HEK293 (cell line): ENCODE measurements around the gene ZNF438.

Experiments used
- CTCF ChIA-PET: fragments of 350-600 bp; formaldehyde crosslinking; extraction: SDS; loops from one replicate; lab custom pipeline; 2021; ENCODE audit warnings: antibody characterized with exemption; lab: Yijun Ruan, JAX
- POLR2A ChIA-PET: fragments of 300-600 bp; formaldehyde crosslinking; extraction: SDS; loops from one replicate; lab custom pipeline; 2020; ENCODE audit warnings: antibody characterized with exemption, inconsistent platforms; lab: Yijun Ruan, JAX
- H3K27ac ChIP-seq: fragments of 200-500 bp; sonication (Bioruptor generic); 2 replicates; pipeline ENCODE4 v1.5.1; 2014; ENCODE audit warnings: low read depth, low read length, control low read depth, inconsistent platforms; ENCODE audit errors: extremely low read depth
- H3K36me3 ChIP-seq, 2 experiments: fragments of 200-500 bp in 1 of 2; sonication (Bioruptor generic) in 1 of 2; 1 replicate in 1 of 2; 2 replicates in 1 of 2; pipeline ENCODE4 v1.5.1; 2014 to 2017; ENCODE audit warnings: inconsistent platforms in 2 of 2, low read length in 2 of 2; ENCODE audit not compliant: control insufficient read depth in 2 of 2, insufficient read depth in 1 of 2
- H3K4me1 ChIP-seq: fragments of 200-500 bp; sonication (Bioruptor generic); 2 replicates; pipeline ENCODE4 v1.5.1; 2014; ENCODE audit warnings: mild to moderate bottlenecking, low read length, inconsistent platforms; ENCODE audit not compliant: control insufficient read depth, insufficient read depth
- H3K4me3 ChIP-seq: 2 replicates; pipeline ENCODE4 v1.5.1; 2011; ENCODE audit warnings: low read depth, mild to moderate bottlenecking, control low read depth, low read length, moderate library complexity
- H3K9me3 ChIP-seq: fragments of 200-500 bp; sonication (Bioruptor generic); 2 replicates; pipeline ENCODE4 v1.5.1; 2014; ENCODE audit warnings: low read depth, low read length, inconsistent platforms; ENCODE audit not compliant: control insufficient read depth, insufficient read depth
- FEZF1 ChIP-seq: fragments of 450-650 bp; formaldehyde crosslinking; IDR thresholded peaks from 2 replicates; pipeline ENCODE4 v1.5.1; 2016; ENCODE audit warnings: missing biosample characterization, missing genetic modification characterization
- HOXC10 ChIP-seq: sonication (generic); formaldehyde crosslinking; IDR thresholded peaks from 2 replicates; pipeline ENCODE4 v1.8.1; 2023; ENCODE audit warnings: mild to moderate bottlenecking, missing genetic modification reagents
- KLF16 ChIP-seq: fragments of 450-650 bp; formaldehyde crosslinking; IDR thresholded peaks from 2 replicates; pipeline ENCODE4 v1.5.1; 2017; ENCODE audit warnings: missing biosample characterization, missing genetic modification characterization
- MEIS1 ChIP-seq: sonication (generic); formaldehyde crosslinking; IDR thresholded peaks from 2 replicates; pipeline ENCODE4 v1.8.1; 2022; ENCODE audit warnings: missing genetic modification reagents, mild to moderate bottlenecking, borderline replicate concordance
- OSR2 ChIP-seq: fragments of 450-650 bp; formaldehyde crosslinking; IDR thresholded peaks from 2 replicates; pipeline ENCODE4 v1.5.1; 2016; ENCODE audit warnings: missing biosample characterization, missing genetic modification characterization
- OVOL3 ChIP-seq: fragments of 450-650 bp; formaldehyde crosslinking; IDR thresholded peaks from 2 replicates; pipeline ENCODE4 v1.5.1; 2016; ENCODE audit warnings: missing biosample characterization, missing genetic modification characterization
- PRDM1 ChIP-seq: fragments of 450-650 bp; formaldehyde crosslinking; IDR thresholded peaks from 2 replicates; pipeline ENCODE4; 2016; ENCODE audit warnings: missing biosample characterization, missing genetic modification characterization
- PRDM6 ChIP-seq: fragments of 450-650 bp; formaldehyde crosslinking; IDR thresholded peaks from 2 replicates; pipeline ENCODE4 v1.5.1; 2017; ENCODE audit warnings: missing biosample characterization, missing genetic modification characterization
- ZNF146 ChIP-seq: fragments of 450-650 bp; formaldehyde crosslinking; IDR thresholded peaks from 2 replicates; pipeline ENCODE4 v1.5.1; 2016; ENCODE audit warnings: missing biosample characterization, missing genetic modification characterization
- ZNF175 ChIP-seq: fragments of 450-650 bp; formaldehyde crosslinking; IDR thresholded peaks from 2 replicates; pipeline ENCODE4 v1.5.1; 2016; ENCODE audit warnings: missing biosample characterization, missing genetic modification characterization
- ZNF18 ChIP-seq: fragments of 450-650 bp; formaldehyde crosslinking; IDR thresholded peaks from 2 replicates; pipeline ENCODE4 v1.5.1; 2016; ENCODE audit warnings: missing biosample characterization, missing genetic modification characterization
- ZNF211 ChIP-seq: fragments of 450-650 bp; formaldehyde crosslinking; IDR thresholded peaks from 2 replicates; pipeline ENCODE4 v1.5.1; 2016; ENCODE audit warnings: low read depth, missing biosample characterization, missing genetic modification characterization
- ZNF302 ChIP-seq: fragments of 450-650 bp; formaldehyde crosslinking; IDR thresholded peaks from 2 replicates; pipeline ENCODE4 v1.5.1; 2016; ENCODE audit warnings: missing biosample characterization, missing genetic modification characterization, low read depth
- ZNF324 ChIP-seq: fragments of 450-650 bp; formaldehyde crosslinking; IDR thresholded peaks from 2 replicates; pipeline ENCODE4 v1.5.1; 2016; ENCODE audit warnings: missing biosample characterization, missing genetic modification characterization
- ZNF37A ChIP-seq: fragments of 450-650 bp; IDR thresholded peaks from 2 replicates; pipeline ENCODE4 v1.5.1; 2018; ENCODE audit warnings: missing biosample characterization, missing genetic modification characterization
- ZNF398 ChIP-seq: fragments of 450-650 bp; formaldehyde crosslinking; IDR thresholded peaks from 2 replicates; pipeline ENCODE4 v1.5.1; 2017; ENCODE audit warnings: missing biosample characterization, missing genetic modification characterization
- ZNF423 ChIP-seq: fragments of 450-650 bp; formaldehyde crosslinking; IDR thresholded peaks from 2 replicates; pipeline ENCODE4 v1.5.1; 2016; ENCODE audit warnings: missing biosample characterization, missing genetic modification characterization
- ZNF544 ChIP-seq: fragments of 450-650 bp; formaldehyde crosslinking; IDR thresholded peaks from 2 replicates; pipeline ENCODE4 v1.5.0; 2017; ENCODE audit warnings: missing biosample characterization, missing genetic modification characterization
- ZNF670 ChIP-seq: fragments of 450-650 bp; formaldehyde crosslinking; IDR thresholded peaks from 2 replicates; pipeline ENCODE4 v1.5.1; 2016; ENCODE audit warnings: missing biosample characterization, missing genetic modification characterization, low read depth
- ZNF76 ChIP-seq: fragments of 450-650 bp; formaldehyde crosslinking; IDR thresholded peaks from 2 replicates; pipeline ENCODE4; 2016; ENCODE audit warnings: low read depth, missing biosample characterization, missing genetic modification characterization, borderline replicate concordance
- ZNF830 ChIP-seq: fragments of 450-650 bp; IDR thresholded peaks from 2 replicates; pipeline ENCODE4 v1.5.0; 2018; ENCODE audit warnings: missing biosample characterization, missing genetic modification characterization, low read depth, mild to moderate bottlenecking, moderate library complexity
- TF ChIP-seq, protein P1 (sequence below): fragments of 450-650 bp; formaldehyde crosslinking; IDR thresholded peaks from 2 replicates; pipeline ENCODE4; 2016; ENCODE audit warnings: missing biosample characterization, missing genetic modification characterization
- TF ChIP-seq, protein P2 (sequence below): fragments of 450-650 bp; IDR thresholded peaks from 2 replicates; pipeline ENCODE4 v1.5.1; 2018; ENCODE audit warnings: missing biosample characterization, mild to moderate bottlenecking, missing genetic modification characterization

Gene ZNF438

GRCh38 chr10:30870896-30871295 lies 160.8 kb downstream of the ZNF438 start (continued):
- TF ChIP-seq ZNF544 (tag by site-specific recombination), result no peak
- TF ChIP-seq ZNF175, result no peak
- TF ChIP-seq, protein P1, sequence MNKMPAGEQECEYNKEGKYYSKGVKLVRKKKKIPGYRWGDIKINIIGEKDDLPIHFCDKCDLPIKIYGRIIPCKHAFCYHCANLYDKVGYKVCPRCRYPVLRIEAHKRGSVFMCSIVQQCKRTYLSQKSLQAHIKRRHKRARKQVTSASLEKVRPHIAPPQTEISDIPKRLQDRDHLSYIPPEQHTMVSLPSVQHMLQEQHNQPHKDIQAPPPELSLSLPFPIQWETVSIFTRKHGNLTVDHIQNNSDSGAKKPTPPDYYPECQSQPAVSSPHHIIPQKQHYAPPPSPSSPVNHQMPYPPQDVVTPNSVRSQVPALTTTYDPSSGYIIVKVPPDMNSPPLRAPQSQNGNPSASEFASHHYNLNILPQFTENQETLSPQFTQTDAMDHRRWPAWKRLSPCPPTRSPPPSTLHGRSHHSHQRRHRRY, result no peak
- no peak for TF ChIP-seq ZNF423 (tag by site-specific recombination)
- no peak for TF ChIP-seq ZNF18 (tag by site-specific recombination)
- TF ChIP-seq ZNF37A (tag by site-specific recombination), result no peak
- no peak for TF ChIP-seq PRDM1 (tag by site-specific recombination)
- no peak for TF ChIP-seq PRDM6
- TF ChIP-seq HOXC10, result no peak
- no peak for TF ChIP-seq ZNF398 (tag by site-specific recombination)
- no peak for TF ChIP-seq ZNF211 (tag by site-specific recombination)
- TF ChIP-seq ZNF146 (tag by site-specific recombination), result no peak
- TF ChIP-seq FEZF1 (tag by site-specific recombination), result no peak
- TF ChIP-seq, all 188 proteins: peak for 0

- Histone ChIP-seq H3K4me3 (no peak overlapping the region), H3K36me3 (no peaks in the 10 kb centered on the region), H3K9me3 (no peaks in the 10 kb centered on the region), H3K4me1 (no peaks in the 10 kb centered on the region), H3K27ac (no peak overlapping the region)
- ChIA-PET POLR2A (no interaction called here), CTCF (interaction anchor here (0.6 kb wide), 2 partner anchors 37 to 117 kb away, joined by 3 to 4 read pairs; no protein-coding TSS in a partner anchor)
- no peak for TF ChIP-seq KLF16 (tag by site-specific recombination)
- TF ChIP-seq ZNF830 (tag by site-specific recombination), result no peak
- no peak for TF ChIP-seq OVOL3
- TF ChIP-seq ZNF76 (tag by site-specific recombination), result no peak
- no peak for TF ChIP-seq MEIS1 (CRISPR knock-in tag)
- no peak for TF ChIP-seq ZNF670
- TF ChIP-seq ZNF37A (tag by site-specific recombination), result no peak
- TF ChIP-seq, protein P2, sequence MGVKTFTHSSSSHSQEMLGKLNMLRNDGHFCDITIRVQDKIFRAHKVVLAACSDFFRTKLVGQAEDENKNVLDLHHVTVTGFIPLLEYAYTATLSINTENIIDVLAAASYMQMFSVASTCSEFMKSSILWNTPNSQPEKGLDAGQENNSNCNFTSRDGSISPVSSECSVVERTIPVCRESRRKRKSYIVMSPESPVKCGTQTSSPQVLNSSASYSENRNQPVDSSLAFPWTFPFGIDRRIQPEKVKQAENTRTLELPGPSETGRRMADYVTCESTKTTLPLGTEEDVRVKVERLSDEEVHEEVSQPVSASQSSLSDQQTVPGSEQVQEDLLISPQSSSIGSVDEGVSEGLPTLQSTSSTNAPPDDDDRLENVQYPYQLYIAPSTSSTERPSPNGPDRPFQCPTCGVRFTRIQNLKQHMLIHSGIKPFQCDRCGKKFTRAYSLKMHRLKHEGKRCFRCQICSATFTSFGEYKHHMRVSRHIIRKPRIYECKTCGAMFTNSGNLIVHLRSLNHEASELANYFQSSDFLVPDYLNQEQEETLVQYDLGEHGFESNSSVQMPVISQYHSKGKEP, result no peak
- no peak for TF ChIP-seq ZNF324 (tag by site-specific recombination)
- no peak for TF ChIP-seq ZNF302
- no peak for TF ChIP-seq OSR2 (tag by site-specific recombination)
These were observed 162.1 kb downstream of the ZNF438 start for GRCh38 chr10:30869566-30869965.
